Activated T-helper 1 cell treated with anti-CD3 and anti-CD28 coated beads, Interleukin-2, amount 50 U/mL, for 16 hours (primary cell): ENCODE data around the gene QRSL1.
"Not testable (repeated sequence)": the region's sequence is repeated elsewhere in the genome, so short reads cannot be mapped to it uniquely, and the experiment has no call there.

Source experiments
- DNase-seq, 2 donors: peaks; one replicate each; pipeline ENCODE4 v3.0.0-alpha.2; 2020; ENCODE audit warnings: low read depth in 1 of 2, low spot score in 1 of 2

QRSL1 gene

DNA sequence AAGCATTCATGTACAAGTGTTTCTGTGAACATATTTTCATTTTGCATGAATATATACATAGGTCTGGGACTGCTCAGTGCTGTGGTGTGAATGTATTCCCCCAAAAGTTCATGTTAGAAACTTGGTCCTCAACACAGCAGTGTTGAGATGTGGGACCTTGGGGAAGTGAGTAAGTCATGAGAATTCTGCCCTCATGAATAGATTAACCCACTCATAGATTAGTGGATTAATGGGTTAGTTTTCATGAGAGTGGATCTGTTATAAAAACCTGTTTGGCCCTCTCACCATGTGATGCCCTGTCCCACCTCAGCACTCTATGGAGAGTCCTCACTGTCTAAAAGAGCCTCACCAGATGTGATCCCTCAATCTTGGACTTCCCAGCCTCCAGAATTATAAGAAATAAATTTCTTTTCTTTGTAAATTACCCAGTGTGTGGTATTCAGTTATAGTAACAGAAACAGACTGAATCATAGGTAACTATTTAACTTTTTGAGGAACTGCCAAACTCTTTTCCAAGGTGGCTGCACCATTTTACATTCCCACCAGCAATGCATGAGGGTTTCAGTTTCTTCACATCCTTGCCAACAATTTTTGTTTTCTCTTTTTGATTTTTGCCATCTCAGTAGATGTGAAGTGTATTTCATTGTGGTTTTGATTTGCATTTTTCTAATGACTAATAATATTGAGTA is 45.3 kb downstream of the QRSL1 start:
- no peak for DNase-seq

DNA sequence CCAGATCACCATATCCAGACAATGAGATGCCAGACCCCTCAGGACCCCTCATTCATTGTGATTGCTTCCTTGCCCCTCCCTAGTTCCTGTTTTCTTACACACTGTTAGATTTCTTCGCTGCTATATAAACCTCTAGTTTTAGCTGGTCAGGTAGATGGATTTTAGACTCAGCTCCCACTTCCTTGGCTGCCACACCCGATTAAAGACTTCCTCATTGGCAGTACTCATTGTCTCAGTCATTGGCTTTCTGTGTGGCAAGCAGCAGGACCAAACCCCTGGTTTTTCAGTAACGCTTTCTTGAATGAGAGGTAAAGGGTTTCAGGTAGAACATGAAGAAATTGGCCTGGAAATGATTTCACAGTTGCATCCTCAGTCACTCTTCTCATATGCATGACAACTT is 47.9 kb downstream of the QRSL1 start:
- DNase-seq = no peak

DNA sequence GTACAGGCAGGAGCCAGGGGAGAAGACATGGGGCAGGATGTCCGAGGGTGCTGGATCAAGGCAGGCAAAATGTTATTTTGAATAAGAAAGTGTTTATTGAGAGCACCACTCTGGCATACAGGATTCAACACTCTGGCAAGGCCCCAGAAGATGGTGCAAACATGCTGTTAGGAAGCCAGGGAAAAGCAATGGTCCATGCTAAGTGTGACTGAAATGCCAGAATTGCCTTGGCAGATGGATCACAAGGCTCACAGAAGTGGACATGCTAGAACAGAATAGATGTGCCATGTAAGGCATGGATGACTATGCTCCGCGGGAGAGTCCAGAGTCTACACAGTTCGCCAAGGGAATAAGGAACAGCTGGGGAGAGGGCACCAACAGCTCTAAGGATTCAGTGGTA is 54.6 kb downstream of the QRSL1 start:
- no peak for DNase-seq

DNA sequence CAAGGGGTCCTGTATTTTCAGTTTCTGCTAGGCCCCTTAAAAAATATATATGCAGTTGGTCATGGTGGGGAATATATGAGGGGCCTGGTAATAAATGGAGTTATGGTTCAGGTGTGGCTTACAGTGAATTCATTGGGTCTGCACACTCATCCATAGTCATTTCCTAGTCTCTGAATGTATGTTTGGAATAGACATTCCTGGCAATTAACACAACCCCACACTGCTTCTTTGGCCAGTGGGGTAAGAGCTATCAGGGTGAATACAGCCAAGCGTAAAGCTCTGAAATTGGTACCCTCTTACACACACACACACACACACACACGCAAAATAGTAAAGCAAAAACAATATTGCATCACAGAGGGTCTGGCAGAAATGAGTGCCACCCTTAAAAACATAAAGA is 56.5 kb downstream of the QRSL1 start:
- no peak for DNase-seq

DNA sequence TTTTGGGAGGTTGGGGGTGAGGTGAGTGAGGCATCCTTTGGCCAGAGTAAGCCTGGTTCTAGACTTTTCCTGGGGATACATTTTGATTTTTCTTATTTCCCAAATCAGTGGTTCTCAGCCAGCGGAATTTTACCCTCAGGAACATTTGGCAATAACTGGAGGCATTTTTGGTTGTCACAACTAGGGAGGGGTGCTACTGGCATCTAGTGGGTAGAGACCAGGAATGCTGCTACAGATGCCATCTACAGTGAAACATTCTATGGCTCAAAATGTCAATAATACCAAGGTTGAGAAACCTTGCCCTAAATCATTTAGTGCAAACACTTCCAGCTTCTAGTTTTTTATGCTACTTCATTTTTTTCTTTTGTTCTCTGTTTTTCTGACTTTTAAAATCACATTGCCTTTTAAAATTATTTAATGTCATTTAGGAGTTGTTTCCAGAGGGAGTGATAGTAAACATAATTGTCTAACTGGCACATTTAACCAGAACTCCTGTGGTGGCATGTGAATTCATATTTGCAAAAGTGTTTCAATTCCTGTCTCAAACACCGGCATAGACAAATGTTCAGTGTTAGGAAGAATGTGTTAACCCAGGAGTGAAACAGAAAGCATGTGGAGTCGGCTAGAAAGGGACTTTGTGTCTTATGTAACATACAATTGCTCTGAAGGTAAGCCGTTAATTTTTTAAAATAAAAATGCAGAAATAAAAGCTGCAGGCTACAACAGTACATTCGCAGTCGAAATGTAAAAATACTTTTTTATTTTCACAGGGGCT is 59.0 kb downstream of the QRSL1 start:
- no peak for DNase-seq

DNA sequence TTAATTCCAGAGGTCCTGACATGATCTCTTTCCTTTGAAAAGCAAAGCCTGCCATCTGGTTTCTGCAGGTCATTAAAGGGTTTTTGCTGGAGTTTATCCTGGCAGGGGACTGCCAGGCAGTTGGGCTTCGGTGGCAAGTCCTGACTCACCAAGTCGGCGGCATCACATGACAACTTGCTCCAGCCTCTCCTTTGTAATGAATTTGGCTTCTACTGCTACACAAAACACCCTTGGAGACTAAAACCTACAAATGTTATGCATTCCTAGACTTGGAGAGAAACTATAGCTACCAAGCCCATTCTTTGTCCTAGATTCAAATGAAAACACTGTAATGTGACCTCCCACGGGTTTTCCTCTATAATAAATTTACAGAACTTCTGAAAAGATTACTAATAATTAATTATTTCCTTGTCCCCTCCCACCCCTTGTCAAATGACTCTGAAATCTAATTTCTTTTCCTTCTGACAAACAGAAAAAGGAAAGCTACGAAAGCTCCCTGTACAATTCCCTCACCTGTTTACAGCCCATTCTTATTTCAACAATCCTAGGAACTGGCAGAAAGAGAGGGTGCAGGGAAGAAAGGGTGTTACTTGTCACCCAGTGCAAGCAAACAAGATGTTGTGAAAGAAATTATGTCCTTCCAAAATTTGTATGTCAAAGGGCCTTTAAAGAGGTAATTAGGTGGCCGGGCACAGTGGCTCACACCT is 62.9 kb downstream of the QRSL1 start:
- no peak for DNase-seq

DNA sequence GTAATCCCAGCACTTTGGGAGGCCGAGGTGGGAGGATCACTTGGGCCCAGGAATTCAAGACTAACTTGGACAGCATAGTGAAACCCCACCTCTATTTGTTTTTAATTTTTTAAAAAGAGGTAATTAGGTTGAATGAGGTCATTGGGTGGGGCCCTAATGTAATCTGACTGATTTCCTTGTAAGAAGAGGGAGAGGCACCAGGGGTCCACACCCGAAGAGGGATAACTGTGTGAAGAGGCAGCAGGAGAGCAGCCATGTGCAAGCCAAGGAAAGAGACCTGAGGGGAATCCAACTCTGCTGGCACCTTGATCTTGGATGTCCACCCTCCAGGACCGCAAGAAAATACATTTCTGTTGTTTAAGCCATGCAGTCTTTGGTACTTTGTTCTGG is 63.4 kb downstream of the QRSL1 start:
- DNase-seq = no peak

DNA sequence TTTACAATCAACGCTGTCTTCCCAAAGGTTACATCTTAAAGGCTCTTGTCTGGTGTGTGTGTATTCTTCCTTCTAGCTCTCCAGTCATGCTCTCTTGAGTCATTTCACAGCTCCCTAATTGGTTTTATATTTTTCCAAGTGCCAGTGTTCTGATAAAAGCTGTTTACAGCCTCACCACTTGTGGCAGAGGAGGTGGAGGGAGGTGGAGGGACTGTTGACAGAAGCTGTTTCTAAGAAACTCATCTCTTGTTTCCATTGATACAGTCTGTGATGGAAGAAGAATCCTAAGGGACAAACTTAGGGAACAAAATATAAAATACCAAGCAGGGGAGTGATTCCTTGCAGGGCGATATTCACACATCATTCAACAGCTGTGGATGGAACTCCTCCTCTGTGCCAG is 64.0 kb downstream of the QRSL1 start:
- DNase-seq = no peak

DNA sequence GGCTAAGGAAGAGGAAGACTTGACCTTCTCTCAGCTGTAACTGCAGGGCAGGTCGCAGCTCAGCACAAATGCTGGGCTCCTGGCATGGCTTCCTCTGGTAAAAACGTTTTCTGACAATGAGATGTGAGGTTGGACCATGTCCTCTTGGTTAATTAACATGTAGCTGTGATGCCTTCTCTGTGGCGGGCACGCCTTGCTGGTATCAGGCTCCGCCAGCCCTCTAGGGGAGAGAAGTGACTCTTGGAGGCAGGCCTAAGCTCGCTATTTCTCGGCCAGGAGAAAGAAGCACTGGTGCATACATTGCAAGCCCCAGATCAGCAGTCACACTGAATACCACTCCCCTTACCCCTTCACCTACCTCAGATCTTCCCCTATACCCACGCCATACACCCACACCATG is 65.0 kb downstream of the QRSL1 start:
- DNase-seq = no peak

DNA sequence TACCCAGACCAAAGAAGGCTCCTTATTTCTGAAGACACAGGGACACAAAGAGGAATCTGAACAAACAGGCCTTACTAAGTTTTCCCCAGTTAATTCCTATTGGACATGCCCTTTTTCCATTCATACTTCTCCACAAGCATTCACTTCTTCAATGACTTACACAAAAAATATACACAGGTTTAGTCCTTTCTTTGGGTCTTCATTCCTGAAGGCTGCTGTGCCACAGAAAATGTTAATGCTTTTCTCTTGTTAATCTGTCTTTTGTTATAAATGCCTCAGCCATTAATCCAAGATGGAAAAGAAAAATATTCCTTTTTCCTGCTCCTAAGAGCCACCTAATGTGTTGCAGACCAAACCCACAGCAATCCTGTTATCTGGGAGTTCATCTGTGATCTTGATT is 71.2 kb downstream of the QRSL1 start:
- no peak for DNase-seq

DNA sequence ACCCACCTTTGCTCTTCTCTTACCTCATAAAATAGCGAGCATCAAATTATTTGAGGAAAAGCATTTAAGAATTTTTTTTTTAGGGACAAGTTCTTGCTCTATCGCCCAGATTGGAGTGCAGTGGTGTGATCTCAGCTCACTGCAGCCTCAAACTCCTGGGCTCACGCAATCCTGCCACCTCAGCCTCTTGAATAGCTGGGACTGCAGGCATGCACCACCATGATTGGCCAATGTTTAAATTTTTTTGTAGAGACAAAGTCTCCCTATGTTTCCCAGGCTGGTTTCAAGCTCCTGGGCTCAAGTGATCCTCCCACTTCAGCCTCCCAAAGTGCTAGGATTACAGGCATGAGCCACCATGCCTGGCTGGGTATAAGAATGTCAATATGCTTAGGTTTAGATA is 71.8 kb downstream of the QRSL1 start:
- DNase-seq = not testable (repeated sequence)

DNA sequence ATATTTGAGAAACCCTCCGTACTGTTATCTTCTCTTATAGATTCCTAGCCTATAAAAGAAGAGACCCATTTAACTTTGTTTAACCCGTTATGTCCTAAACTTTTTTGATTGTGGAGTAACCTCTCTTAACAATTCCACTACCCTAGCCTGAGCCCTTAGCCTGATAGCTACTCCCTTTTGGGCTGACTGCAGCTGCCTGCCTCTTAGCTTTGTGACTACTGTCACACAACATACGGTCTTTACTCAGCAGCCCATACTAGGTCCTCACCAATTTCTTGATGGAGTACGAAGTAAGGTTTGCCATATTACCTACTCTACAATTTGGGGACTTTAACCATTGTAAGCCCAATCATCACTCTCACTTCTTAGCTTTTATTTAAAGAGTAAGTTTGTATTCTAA is 72.7 kb downstream of the QRSL1 start:
- no peak for DNase-seq

DNA sequence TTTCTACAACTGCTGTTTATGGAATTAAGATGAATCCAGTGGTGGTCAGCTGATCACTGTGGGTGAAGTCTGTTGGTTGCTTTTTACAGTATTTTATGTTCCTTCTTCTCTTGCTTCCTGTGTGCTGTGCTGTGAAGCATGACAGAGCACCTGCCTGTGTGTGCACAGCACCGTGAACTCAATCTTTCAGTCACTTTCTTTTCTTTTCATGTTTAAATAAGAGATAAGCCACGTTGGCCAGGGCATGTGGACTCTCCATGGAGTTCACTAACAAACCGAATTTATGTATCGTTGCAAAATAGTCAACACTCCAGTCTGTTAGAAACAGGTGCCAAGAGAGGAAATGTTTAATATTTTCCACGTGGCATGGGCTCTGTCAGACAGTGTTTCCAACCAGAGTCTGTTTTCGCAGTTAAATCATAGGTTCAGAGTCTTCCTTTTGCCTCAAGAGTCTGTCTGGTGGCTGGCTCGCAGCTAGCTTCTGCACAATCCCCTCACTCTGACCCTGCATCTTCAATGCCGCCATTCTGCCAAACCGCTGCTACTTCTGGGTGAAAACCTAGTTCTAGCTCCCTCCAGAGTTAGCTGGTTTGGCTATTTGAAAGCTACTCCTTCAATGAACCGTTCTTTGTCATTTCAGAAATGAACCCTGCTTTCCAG is 73.2 kb downstream of the QRSL1 start:
- DNase-seq = no peak

DNA sequence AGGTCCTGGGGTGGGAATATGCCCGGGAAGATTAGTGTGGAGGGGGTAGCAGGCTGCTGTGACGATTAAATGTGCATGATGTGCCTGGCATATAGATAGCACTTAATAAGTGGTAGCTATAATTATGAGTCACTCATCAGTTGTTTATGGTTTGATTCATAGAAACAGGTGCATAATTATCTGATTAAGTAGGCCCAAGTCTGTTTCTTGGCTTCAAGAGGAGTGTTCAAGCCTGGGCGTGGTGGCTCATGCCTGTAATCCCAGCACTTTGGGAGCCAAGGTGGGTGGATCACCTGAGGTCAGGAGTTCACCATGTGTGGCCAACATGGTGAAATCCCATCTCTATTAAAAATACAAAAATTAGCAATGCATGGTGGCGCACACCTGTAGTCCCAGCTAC is 74.9 kb downstream of the QRSL1 start:
- DNase-seq = no peak

DNA sequence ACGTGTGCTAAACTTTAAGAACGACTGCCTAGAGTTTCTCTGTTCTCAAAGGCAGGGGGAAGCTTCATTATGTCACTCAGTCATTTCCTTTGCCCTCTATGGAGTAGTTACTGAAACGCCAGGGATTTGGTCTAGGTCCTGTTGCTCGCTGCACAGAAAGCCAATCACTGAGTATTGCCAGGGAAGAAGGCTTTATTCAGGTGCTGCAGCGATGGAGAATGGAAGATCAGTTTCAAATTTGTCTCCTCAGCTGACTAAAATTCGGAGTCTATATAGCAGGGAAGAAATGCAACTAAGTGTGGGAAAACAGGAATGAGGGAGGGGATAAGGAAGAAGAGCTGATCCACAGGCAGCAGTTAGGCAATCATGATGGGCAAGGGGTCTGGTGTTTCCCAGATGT is 75.8 kb downstream of the QRSL1 start:
- DNase-seq = no peak

DNA sequence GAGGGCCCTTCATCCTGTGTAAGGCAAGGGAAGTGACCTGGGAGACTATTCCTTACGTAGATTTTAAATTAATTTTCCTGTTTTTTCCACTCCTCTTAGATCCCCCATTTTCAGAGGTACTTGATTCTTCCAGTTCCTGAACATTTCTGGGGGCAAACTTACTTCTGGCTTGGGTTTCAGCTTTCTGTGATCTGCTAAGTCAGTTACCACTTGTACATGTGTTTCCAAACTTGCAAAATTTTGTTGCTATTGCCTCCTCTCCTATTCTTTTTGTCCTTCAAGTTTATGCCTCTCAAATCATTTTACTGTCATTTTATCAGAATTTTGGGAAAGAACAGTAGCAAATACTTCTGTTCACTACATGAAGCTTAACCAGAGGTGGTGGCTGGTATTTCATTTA is 81.2 kb downstream of the QRSL1 start:
- no peak for DNase-seq

DNA sequence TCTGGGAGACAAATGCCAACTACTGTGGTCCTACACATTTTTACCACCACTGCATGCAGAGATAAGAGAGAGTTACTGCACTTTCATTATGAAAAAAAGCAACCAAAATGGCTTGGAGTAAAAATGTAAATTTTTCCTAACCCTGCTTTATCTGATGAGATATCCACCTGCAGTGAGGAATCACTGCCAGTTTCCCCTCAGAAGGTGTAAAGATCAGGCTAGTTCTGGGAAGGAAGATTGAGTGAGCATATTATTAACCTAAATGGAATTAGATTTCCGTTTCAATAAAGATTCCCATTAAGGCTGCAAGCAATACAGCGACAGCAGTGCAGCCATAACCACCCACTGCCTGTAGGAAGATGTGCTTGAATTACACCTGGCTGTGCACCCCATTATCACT is 84.9 kb downstream of the QRSL1 start:
- no peak for DNase-seq

DNA sequence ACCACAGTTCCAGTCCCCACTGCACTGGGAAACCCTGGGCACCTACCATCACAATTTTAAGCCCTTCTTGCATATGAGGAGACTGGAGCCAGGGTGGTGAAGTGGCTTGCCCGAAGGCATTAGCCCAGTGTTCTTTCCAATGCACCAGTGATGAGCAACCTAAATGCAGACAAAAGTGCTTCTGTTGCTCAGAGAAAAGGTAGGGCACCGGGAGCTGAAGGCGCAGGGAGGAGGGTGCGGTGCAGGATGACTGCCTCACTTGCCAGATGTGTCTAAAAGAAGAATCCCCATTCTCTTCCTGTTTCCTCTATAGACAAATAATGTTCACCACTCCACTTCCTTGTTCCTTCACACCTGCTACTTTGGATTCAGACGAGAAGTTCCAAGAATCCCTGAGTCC is 86.5 kb downstream of the QRSL1 start:
- DNase-seq = no peak

DNA sequence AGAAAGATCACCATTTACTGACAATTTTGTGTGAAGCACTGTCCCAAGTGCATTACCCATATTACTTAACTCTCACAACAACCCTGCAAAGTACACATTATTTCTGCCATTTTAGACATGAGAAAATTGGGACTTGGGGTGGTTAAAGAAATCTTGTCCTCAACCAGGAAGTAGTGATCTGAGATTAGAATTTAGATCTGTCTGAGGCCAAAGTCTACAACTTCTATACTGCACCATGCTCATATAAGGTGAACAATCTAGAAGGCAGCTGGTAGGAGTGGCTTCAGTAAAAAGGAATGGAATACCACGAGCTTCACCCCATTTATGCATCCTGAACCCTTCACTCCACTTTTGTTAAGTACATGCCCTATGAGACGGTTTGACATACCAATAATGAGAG is 87.6 kb downstream of the QRSL1 start:
- DNase-seq = no peak
